ENCODE data around the gene PPP1R3A. TPM values are rescaled to one million over a fixed set of nuclear protein-coding genes. Genes with fewer than 3 reads are reported as not detected.
"Not testable (repeated sequence)": the region's sequence is repeated elsewhere in the genome, so short reads cannot be mapped to it uniquely, and the experiment has no call there.

PPP1R3A gene
- polyA plus RNA-seq, 4 donors, result 0.01 to 0.27 (median 0.07) TPM; not detected in 1

DNA sequence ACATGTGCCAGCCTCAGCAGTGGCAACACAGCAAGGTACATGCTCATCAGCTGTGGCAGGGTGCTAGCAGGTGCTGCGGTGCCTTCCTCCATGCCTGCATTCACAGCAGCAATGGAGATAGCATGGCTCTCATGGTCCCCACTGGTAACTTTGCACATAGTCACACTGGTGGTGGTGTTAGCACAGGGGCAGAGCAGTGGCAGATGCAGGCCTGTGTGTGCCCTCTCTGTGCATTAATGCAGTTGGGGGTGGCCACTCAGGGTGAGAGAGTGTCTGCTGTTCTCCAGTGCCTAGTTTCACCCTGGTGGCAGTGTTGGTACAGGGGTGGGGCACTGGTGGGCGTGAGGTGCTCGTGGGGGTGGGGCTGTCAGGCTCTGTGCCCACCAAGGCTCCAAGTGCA, 17.7 kb upstream of the PPP1R3A start:
- WGBS, 3 donors, result 59 to 70% (median 66%) methylated on average over 3 of the region's 3 CpGs
- Histone ChIP-seq H3K9me3 (ENCODE audit: control insufficient read depth in 2 of 2, insufficient read depth in 1 of 2, low read depth in 1 of 2, low read length in 1 of 2) (peaks cover 0 to 8% of the 10 kb centered on the region in 2 donors), H3K27me3 (ENCODE audit: control insufficient read depth in 3 of 3, insufficient read depth in 3 of 3, low read length in 3 of 3) (no peaks in the 10 kb centered on the region), H3K27ac (ENCODE audit: low read depth in 1 of 3, low read length in 2 of 3) (no peak overlapping the region), H3K4me1 (ENCODE audit: control insufficient read depth in 3 of 3, insufficient read depth in 2 of 3, low read depth in 1 of 3, low read length in 2 of 3) (no peaks in the 10 kb centered on the region), H3K36me3 (ENCODE audit: control insufficient read depth in 3 of 3, insufficient read depth in 2 of 3, low read depth in 1 of 3, low read length in 3 of 3) (no peaks in the 10 kb centered on the region), H3K4me3 (ENCODE audit: low read depth in 1 of 3, low read length in 3 of 3) (no peak overlapping the region)
- FAIRE-seq (no peak), DNase-seq (no peak)

DNA sequence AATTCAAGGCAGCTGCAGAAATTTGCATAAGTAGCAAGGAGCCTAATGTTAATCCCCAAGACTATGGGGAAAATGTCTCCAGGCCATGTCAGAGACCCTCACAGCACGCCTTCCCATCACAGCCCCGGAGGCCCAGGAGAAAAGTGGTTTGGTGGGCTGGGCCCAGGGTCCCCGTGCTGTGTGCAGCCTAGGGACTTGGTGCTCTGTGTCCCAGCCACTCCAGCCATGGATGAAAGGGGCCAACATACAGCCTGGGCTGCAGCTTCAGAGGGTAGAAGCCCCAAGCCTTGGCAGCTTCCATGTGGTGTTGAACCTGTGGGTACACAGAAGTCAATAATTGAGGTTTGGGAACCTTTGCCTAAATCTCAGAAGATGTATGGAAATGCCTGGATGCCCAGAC, 10.6 kb upstream of the PPP1R3A start:
- FAIRE-seq; H3K27me3 ChIP-seq (ENCODE audit: control insufficient read depth in 3 of 3, insufficient read depth in 3 of 3, low read length in 3 of 3); DNase-seq; H3K27ac ChIP-seq (ENCODE audit: low read depth in 1 of 3, low read length in 2 of 3); H3K36me3 ChIP-seq (ENCODE audit: control insufficient read depth in 3 of 3, insufficient read depth in 2 of 3, low read depth in 1 of 3, low read length in 3 of 3); H3K4me1 ChIP-seq (ENCODE audit: control insufficient read depth in 3 of 3, insufficient read depth in 2 of 3, low read depth in 1 of 3, low read length in 2 of 3); H3K4me3 ChIP-seq (ENCODE audit: low read depth in 1 of 3, low read length in 3 of 3): not testable (repeated sequence)
- H3K9me3 ChIP-seq (ENCODE audit: control insufficient read depth in 2 of 2, insufficient read depth in 1 of 2, low read depth in 1 of 2, low read length in 1 of 2), result peaks cover 0 to 10% of the 10 kb centered on the region in 2 donors
- WGBS, 3 donors, result 71 to 88% (median 84%) methylated on average over 3 of the region's 3 CpGs

GRCh38 chr7:113928112-113928511, 9.3 kb upstream of the PPP1R3A start:
- no peaks in the 10 kb centered on the region for H3K36me3 ChIP-seq (ENCODE audit: control insufficient read depth in 3 of 3, insufficient read depth in 2 of 3, low read depth in 1 of 3, low read length in 3 of 3)
- FAIRE-seq, result no peak
- WGBS, 3 donors, result 83 to 95% (median 88%) methylated on average over 1 of the region's 1 CpG
- no peak for DNase-seq
- peaks cover 0 to 10% of the 10 kb centered on the region in 2 donors for H3K9me3 ChIP-seq (ENCODE audit: control insufficient read depth in 2 of 2, insufficient read depth in 1 of 2, low read depth in 1 of 2, low read length in 1 of 2)
- no peaks in the 10 kb centered on the region for H3K4me1 ChIP-seq (ENCODE audit: control insufficient read depth in 3 of 3, insufficient read depth in 2 of 3, low read depth in 1 of 3, low read length in 2 of 3)
- no peaks in the 10 kb centered on the region for H3K27me3 ChIP-seq (ENCODE audit: control insufficient read depth in 3 of 3, insufficient read depth in 3 of 3, low read length in 3 of 3)
- no peak overlapping the region for H3K4me3 ChIP-seq (ENCODE audit: low read depth in 1 of 3, low read length in 3 of 3)
- H3K27ac ChIP-seq (ENCODE audit: low read depth in 1 of 3, low read length in 2 of 3), result no peak overlapping the region

DNA sequence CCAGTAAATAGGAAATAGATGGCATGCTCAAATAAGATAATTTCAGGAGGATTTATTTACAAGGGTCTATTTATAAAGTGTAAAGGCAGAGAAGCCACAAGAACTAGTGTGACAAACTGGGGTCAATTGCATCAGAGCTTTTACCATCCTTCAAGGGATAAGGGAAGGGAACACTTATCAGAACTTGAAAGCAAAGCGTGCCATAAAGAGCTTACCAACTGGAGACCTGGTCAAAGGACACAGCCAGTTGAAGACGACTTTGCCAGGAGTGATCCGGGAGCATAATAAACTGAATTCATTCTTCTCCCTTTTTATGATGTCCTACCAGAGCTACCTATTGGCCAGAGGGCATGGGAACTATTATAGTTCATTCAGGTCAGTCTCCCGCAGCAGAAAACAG, 3.2 kb upstream of the PPP1R3A start:
- WGBS, 3 donors, result 13 to 48% (median 31%) methylated on average over 4 of the region's 4 CpGs
- no peaks in the 10 kb centered on the region for H3K36me3 ChIP-seq (ENCODE audit: control insufficient read depth in 3 of 3, insufficient read depth in 2 of 3, low read depth in 1 of 3, low read length in 3 of 3)
- DNase-seq (peak; percentile 84 to 88), FAIRE-seq (no peak)
- no peaks in the 10 kb centered on the region for H3K9me3 ChIP-seq (ENCODE audit: control insufficient read depth in 2 of 2, insufficient read depth in 1 of 2, low read depth in 1 of 2, low read length in 1 of 2)
- no peak overlapping the region for H3K27ac ChIP-seq (ENCODE audit: low read depth in 1 of 3, low read length in 2 of 3)
- no peaks in the 10 kb centered on the region for H3K27me3 ChIP-seq (ENCODE audit: control insufficient read depth in 3 of 3, insufficient read depth in 3 of 3, low read length in 3 of 3)
- peaks cover 0 to 7% (median 0%) of the 10 kb centered on the region in 3 donors for H3K4me1 ChIP-seq (ENCODE audit: control insufficient read depth in 3 of 3, insufficient read depth in 2 of 3, low read depth in 1 of 3, low read length in 2 of 3)
- no peak overlapping the region for H3K4me3 ChIP-seq (ENCODE audit: low read depth in 1 of 3, low read length in 3 of 3)

DNA sequence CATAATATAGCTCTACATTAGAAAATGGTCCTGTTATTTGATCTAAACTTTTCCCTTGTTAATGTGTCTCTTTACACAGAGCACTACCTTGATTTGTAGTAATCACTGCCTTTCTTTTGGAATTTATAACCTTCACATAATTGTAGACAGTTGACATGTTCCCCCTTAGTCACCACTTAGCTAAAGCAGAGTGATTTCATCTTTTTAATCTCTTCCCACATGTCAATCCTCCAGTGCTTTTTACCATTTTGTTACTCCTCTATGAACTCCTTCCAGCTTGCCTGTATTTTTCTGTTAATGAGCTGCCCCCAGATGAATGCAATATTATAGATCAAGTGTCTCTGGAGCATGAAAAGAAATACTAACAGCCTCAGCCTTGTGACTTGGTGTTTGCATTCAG, 2.6 kb upstream of the PPP1R3A start:
- no peak overlapping the region for H3K4me3 ChIP-seq (ENCODE audit: low read depth in 1 of 3, low read length in 3 of 3)
- H3K9me3 ChIP-seq (ENCODE audit: control insufficient read depth in 2 of 2, insufficient read depth in 1 of 2, low read depth in 1 of 2, low read length in 1 of 2), result no peaks in the 10 kb centered on the region
- H3K27ac ChIP-seq (ENCODE audit: low read depth in 1 of 3, low read length in 2 of 3), result no peak overlapping the region
- H3K27me3 ChIP-seq (ENCODE audit: control insufficient read depth in 3 of 3, insufficient read depth in 3 of 3, low read length in 3 of 3), result no peaks in the 10 kb centered on the region
- peaks cover 0 to 7% (median 0%) of the 10 kb centered on the region in 3 donors for H3K4me1 ChIP-seq (ENCODE audit: control insufficient read depth in 3 of 3, insufficient read depth in 2 of 3, low read depth in 1 of 3, low read length in 2 of 3)
- FAIRE-seq (no peak), DNase-seq (no peak)
- no peaks in the 10 kb centered on the region for H3K36me3 ChIP-seq (ENCODE audit: control insufficient read depth in 3 of 3, insufficient read depth in 2 of 3, low read depth in 1 of 3, low read length in 3 of 3)

- FAIRE-seq, result no peak
- 37 to 53% (median 42%) methylated on average over 1 of the region's 1 CpG for WGBS, 3 donors
Observed at GRCh38 chr7:113917840-113918239, 969 bp downstream of the PPP1R3A start.

DNA sequence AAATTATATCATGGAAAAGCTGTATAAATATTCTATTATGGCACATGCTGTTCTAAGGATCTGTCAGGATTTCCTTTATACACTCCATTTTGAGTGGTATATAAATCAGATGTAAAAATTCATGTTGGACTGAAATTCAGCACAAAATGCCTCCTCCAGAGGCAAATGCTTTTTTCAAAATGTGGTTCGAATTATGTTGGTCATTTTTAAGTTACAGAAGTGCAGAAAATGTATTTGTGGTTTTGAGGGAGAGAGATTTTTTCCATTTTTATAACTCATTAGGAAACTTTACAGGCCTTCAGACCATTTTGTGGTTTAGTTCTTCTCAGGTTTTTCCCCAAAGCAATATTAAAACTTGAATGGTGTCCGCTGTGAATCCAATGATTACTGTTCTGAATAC, 2.9 kb downstream of the PPP1R3A start:
- H3K4me3 ChIP-seq (ENCODE audit: low read depth in 1 of 3, low read length in 3 of 3), result no peak overlapping the region
- FAIRE-seq (no peak), DNase-seq (no peak)
- WGBS, 3 donors, result 74 to 90% (median 76%) methylated on average over 2 of the region's 2 CpGs
- H3K9me3 ChIP-seq (ENCODE audit: control insufficient read depth in 2 of 2, insufficient read depth in 1 of 2, low read depth in 1 of 2, low read length in 1 of 2), result no peaks in the 10 kb centered on the region
- no peaks in the 10 kb centered on the region for H3K36me3 ChIP-seq (ENCODE audit: control insufficient read depth in 3 of 3, insufficient read depth in 2 of 3, low read depth in 1 of 3, low read length in 3 of 3)
- H3K4me1 ChIP-seq (ENCODE audit: control insufficient read depth in 3 of 3, insufficient read depth in 2 of 3, low read depth in 1 of 3, low read length in 2 of 3), result peaks cover 0 to 2% (median 0%) of the 10 kb centered on the region in 3 donors
- no peak overlapping the region for H3K27ac ChIP-seq (ENCODE audit: low read depth in 1 of 3, low read length in 2 of 3)
- H3K27me3 ChIP-seq (ENCODE audit: control insufficient read depth in 3 of 3, insufficient read depth in 3 of 3, low read length in 3 of 3), result no peaks in the 10 kb centered on the region

More at GRCh38 chr7:113917840-113918239, 969 bp downstream of the PPP1R3A start:
- H3K27ac ChIP-seq (ENCODE audit: low read depth in 1 of 3, low read length in 2 of 3), result no peak overlapping the region
- no peaks in the 10 kb centered on the region for H3K9me3 ChIP-seq (ENCODE audit: control insufficient read depth in 2 of 2, insufficient read depth in 1 of 2, low read depth in 1 of 2, low read length in 1 of 2)
- no peaks in the 10 kb centered on the region for H3K27me3 ChIP-seq (ENCODE audit: control insufficient read depth in 3 of 3, insufficient read depth in 3 of 3, low read length in 3 of 3)
- no peak overlapping the region for H3K4me3 ChIP-seq (ENCODE audit: low read depth in 1 of 3, low read length in 3 of 3)
- peaks cover 0 to 7% (median 0%) of the 10 kb centered on the region in 3 donors for H3K4me1 ChIP-seq (ENCODE audit: control insufficient read depth in 3 of 3, insufficient read depth in 2 of 3, low read depth in 1 of 3, low read length in 2 of 3)
- no peak for DNase-seq
- H3K36me3 ChIP-seq (ENCODE audit: control insufficient read depth in 3 of 3, insufficient read depth in 2 of 3, low read depth in 1 of 3, low read length in 3 of 3), result no peaks in the 10 kb centered on the region

GRCh38 chr7:113912876-113913275, 5.9 kb downstream of the PPP1R3A start:
- no peaks in the 10 kb centered on the region for H3K27me3 ChIP-seq (ENCODE audit: control insufficient read depth in 3 of 3, insufficient read depth in 3 of 3, low read length in 3 of 3)
- no peaks in the 10 kb centered on the region for H3K9me3 ChIP-seq (ENCODE audit: control insufficient read depth in 2 of 2, insufficient read depth in 1 of 2, low read depth in 1 of 2, low read length in 1 of 2)
- DNase-seq (no peak), FAIRE-seq (no peak)
- no peak overlapping the region for H3K4me3 ChIP-seq (ENCODE audit: low read depth in 1 of 3, low read length in 3 of 3)
- H3K4me1 ChIP-seq (ENCODE audit: control insufficient read depth in 3 of 3, insufficient read depth in 2 of 3, low read depth in 1 of 3, low read length in 2 of 3), result no peaks in the 10 kb centered on the region
- H3K36me3 ChIP-seq (ENCODE audit: control insufficient read depth in 3 of 3, insufficient read depth in 2 of 3, low read depth in 1 of 3, low read length in 3 of 3), result no peaks in the 10 kb centered on the region
- WGBS, 3 donors, result 62 to 70% (median 67%) methylated on average over 6 of the region's 6 CpGs
- H3K27ac ChIP-seq (ENCODE audit: low read depth in 1 of 3, low read length in 2 of 3), result no peak overlapping the region

DNA sequence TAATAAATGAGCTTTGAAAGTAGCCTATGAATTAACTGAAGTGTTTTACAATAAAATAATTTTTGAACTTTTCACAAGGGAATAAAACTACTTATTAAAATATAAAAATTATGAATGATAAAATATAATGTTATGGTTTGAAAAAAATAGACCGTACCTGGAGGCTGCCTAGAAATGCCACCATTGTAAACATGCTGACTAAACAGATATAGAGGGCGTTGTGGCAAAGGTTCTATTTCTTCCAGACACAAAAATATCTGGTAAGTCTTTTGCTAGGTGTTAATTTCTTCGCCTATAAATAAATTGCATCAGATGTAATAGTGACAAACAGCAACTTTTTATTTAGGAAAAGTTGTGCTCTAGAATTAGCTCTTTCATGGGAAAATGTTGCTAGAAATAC, 11.2 kb downstream of the PPP1R3A start:
- Histone ChIP-seq H3K9me3 (ENCODE audit: control insufficient read depth in 2 of 2, insufficient read depth in 1 of 2, low read depth in 1 of 2, low read length in 1 of 2) (no peaks in the 10 kb centered on the region), H3K27ac (ENCODE audit: low read depth in 1 of 3, low read length in 2 of 3) (no peak overlapping the region), H3K36me3 (ENCODE audit: control insufficient read depth in 3 of 3, insufficient read depth in 2 of 3, low read depth in 1 of 3, low read length in 3 of 3) (no peaks in the 10 kb centered on the region), H3K4me1 (ENCODE audit: control insufficient read depth in 3 of 3, insufficient read depth in 2 of 3, low read depth in 1 of 3, low read length in 2 of 3) (no peaks in the 10 kb centered on the region), H3K27me3 (ENCODE audit: control insufficient read depth in 3 of 3, insufficient read depth in 3 of 3, low read length in 3 of 3) (no peaks in the 10 kb centered on the region), H3K4me3 (ENCODE audit: low read depth in 1 of 3, low read length in 3 of 3) (no peak overlapping the region)
- 79 to 92% (median 82%) methylated on average over 3 of the region's 3 CpGs for WGBS, 3 donors
- FAIRE-seq (no peak), DNase-seq (no peak)
